ENCODE data around the gene ABHD5.

DNA sequence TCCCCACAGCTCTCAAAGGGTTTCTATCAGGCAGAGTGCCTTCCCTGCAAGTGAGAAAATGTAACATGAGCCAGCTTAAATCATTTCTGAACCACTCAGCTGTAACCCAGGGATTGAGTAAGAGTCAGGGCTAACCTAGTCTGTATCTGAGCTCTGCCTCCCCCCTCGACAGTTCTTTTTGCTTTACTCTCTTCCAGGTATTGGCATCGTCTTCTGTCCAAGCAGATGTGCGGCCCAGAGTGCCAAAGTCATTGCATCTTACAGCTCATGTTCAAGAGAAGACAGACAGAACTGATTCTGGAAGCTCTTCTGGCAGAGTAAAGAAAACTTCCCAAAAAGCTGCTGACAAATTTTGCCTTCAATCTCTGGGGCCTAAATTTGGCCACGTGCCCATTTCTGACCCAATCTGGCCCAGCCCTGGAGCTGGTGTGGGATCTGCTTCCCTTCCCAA lies 74.8 kb downstream of the ABHD5 start:
- TF ChIP-seq POLR2AphosphoS5 (IDR thresholded peaks at IDR 0.05; ENCODE audit: low read depth, low read length) (no peak), FOXP2 (optimal IDR thresholded peaks at IDR 0.05; ENCODE audit: borderline replicate concordance, extremely low read depth, extremely low read length, insufficient read depth) (no peak), REST (IDR thresholded peaks at IDR 0.05; ENCODE audit: insufficient read depth in 1 of 2, low read depth in 2 of 2, low read length in 2 of 2) (no peak)

Data from PFSK-1 (cell line).